NCI-H1694 treated with DMSO at 0.1 percent for 48 hours (cell line): Measurements from ENCODE around the gene CAMK2N1.

Source experiments
- DNase-seq: peaks from one replicate; lab custom pipeline; 2025; lab: John Stamatoyannopoulos, UW

The CAMK2N1 gene

DNA sequence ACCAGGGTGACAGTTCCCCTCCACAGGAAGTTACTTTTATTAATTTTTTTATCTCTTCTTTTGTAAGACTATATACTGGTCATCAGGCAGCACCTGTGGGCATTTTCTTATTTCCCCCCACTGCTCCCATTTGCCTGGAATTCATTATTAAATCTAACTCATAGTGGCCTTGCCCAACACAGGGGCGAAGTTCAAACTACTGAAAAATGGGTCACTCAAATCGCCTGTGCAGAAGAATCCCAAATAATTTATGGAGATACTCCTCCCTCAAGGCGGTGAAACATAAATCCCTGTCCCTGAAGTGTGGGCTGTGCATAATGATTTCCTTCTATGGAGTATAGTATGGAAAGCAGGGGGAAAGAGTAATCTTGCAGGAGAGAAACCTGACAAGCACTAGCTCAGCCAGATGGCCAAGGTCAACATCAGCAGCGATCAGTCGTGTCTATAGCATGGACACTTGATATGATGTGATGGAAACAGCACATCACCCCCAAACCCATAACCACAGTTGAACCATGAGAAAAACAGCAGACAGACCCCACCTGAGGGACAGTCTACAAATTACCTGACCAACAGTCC lies 7.9 kb downstream of the CAMK2N1 start:
- no peak for DNase-seq

DNA sequence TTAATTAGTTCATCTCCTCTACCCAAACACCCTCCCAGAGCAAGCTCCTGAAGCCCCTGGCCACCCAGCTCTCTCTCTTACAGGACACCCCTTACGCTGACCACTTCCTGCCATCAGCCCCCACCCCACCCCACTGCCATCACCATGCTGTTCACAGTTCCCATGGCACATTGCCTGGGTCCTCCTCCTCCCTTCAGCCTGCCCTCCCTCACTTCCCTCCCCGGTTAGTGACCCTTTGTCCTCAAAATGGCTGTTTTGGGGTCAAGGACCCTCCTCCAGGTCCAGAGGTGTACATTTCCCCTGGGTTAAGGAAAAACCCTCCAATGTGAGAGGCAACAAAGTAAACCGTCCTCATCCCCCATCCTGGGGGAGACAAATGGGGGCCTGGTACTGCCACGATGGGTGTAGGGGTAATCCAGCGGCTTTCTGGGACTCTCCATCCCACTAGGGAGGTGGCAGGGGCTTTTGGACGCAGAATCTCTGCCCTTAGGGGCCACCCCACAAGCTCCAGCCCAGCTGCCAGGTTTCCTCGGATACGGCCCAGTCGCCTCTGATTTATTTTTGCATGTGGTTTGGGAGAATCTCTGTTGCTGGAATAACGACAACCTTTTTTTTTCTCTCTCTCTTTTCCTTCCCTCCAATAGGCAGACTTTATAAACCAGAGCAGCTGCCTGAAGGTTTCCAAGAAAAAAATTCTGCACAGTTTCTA lies 8.5 kb downstream of the CAMK2N1 start:
- no peak for DNase-seq

DNA sequence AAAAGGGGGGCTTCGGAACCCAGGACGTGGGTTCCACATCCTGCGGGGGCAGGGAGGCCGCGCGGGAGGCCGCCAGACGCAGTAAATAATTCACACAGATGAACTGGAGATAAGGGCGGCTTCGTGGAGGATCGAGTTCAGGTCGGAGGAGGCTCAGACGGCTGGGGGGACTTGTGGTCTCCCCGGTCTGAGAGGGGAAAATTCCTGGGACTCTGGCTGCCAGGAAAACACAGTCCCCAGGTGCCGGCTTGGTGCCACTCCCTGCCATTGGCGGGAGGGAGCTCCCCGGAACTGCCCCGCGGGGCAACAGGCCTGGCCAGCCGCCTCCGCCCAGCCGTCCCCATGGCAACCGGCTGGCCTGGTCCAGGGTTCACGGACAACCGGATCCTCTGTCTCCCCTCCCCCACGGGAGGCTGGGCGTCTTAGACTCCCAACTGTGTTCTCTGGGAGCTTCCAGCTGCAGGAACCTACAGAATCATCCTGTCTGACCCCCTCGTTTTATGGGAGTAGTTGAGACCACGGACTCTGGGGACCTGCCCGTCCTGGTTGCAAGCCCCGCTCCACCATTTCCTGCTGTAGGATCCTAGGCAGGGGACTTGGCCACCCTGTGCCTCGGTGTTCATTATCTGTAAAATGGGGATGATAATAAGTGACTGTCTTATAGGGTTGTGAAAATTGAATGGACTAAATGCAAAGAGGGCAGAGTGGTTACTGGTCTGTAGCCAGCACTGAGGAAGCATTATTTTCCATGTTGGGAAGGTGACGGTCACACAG lies 9.6 kb downstream of the CAMK2N1 start:
- no peak for DNase-seq

GRCh38 chr1:20474996-20475395 lies 11.0 kb downstream of the CAMK2N1 start:
- DNase-seq: no peak

GRCh38 chr1:20474333-20474975 lies 11.6 kb downstream of the CAMK2N1 start:
- DNase-seq: no peak

- no peak for DNase-seq
Observed at GRCh38 chr1:20473894-20474293, 12.1 kb downstream of the CAMK2N1 start.

- DNase-seq: no peak
Observed at GRCh38 chr1:20472860-20473711, 12.9 kb downstream of the CAMK2N1 start.

- no peak for DNase-seq
Observed at GRCh38 chr1:20472121-20472520, 13.9 kb downstream of the CAMK2N1 start.

GRCh38 chr1:20470194-20470593 lies 15.8 kb downstream of the CAMK2N1 start:
- no peak for DNase-seq

GRCh38 chr1:20469406-20470076 lies 16.5 kb downstream of the CAMK2N1 start:
- no peak for DNase-seq

- no peak for DNase-seq
Observed at GRCh38 chr1:20466273-20466672, 19.7 kb downstream of the CAMK2N1 start.

GRCh38 chr1:20465187-20465586 lies 20.8 kb downstream of the CAMK2N1 start:
- DNase-seq: no peak

DNA sequence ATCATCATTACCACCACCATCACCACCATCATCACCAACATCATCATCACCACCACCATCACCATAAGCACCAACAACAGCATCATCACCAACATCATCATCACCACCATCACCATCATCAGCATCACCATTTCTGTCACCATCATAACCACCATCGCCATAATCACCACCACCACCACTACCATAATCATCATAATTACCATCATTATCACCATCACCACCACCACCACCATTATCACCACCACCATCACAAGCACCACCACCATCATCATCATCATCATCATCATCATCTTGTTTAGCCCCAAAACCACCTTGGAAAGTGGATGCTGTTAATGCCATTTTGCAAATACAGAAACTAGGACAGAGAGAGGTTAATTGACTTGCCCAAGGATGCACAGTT lies 22.5 kb downstream of the CAMK2N1 start:
- no peak for DNase-seq

DNA sequence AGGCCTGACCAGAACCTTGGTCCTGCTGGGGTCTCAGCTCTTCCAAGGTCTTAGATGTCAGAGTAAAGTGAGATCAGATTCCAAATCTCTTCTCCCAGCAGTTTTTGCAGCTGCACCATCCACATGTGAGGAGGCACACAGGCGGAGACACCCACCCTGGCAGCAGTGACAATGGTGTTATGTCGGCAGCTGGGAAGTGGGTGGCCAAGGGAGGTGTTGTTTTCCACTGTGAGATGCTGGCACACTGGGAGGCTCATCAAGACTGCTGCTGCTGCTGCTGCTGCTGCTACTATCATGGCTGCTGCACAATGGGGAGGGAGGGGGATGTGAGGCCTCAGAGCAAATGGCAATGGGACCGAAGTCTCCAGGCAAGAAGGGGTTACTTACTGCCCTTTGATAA lies 23.6 kb downstream of the CAMK2N1 start:
- DNase-seq: no peak

- no peak for DNase-seq
Observed at GRCh38 chr1:20458717-20459116, 27.3 kb downstream of the CAMK2N1 start.

- no peak for DNase-seq
Observed at GRCh38 chr1:20454004-20454403, 32.0 kb downstream of the CAMK2N1 start.

- no peak for DNase-seq
Observed at GRCh38 chr1:20449735-20450311, 36.2 kb downstream of the CAMK2N1 start.

- peak; percentile 57 for DNase-seq
Observed at GRCh38 chr1:20448671-20449071, 37.3 kb downstream of the CAMK2N1 start.

- no peak for DNase-seq
Observed at GRCh38 chr1:20447794-20448193, 38.2 kb downstream of the CAMK2N1 start.

- DNase-seq: no peak
Observed at GRCh38 chr1:20446796-20447195, 39.2 kb downstream of the CAMK2N1 start.

DNA sequence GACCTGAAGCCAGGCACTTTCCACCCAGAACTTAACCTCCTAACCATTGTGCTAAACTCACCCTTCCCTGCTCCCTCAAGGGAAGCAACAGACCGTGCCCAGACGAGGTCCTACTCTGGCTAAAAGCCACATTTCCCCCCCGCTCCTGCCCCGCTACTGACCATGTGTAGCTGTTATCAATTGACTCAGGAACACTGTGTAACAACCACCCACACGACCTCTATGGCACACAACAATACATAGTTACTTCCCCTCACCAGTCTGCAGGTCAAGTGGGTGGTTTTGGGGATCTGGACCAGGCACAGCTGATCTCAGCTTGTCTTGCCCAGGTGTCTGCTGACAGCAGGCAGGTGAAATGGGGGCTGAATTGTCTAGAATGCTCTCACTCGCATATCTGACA lies 40.1 kb downstream of the CAMK2N1 start:
- DNase-seq: no peak
